HepG2 (cell line): ENCODE data around the gene DNAJC12. TPM values are rescaled to one million over a fixed set of nuclear protein-coding genes. Genes with fewer than 3 reads are reported as not detected.
A peak's percentile ranks its signal among the peaks of the same experiment; 100 is the strongest.

Source experiments
- CCAR2 ChIP-seq: fragments of 200-400 bp; formaldehyde crosslinking; optimal IDR thresholded peaks from 2 replicates; pipeline ENCODE3; 2018; ENCODE audit warnings: low read depth, mild to moderate bottlenecking, low read length, moderate library complexity
- CENPX ChIP-seq: sonication (generic); formaldehyde crosslinking; IDR thresholded peaks from 2 replicates; pipeline ENCODE4 v1.9.0; 2021; ENCODE audit warnings: mild to moderate bottlenecking, missing genetic modification reagents, moderate library complexity
- DR1 ChIP-seq: sonication (generic); formaldehyde crosslinking; IDR thresholded peaks from 2 replicates; pipeline ENCODE4 v1.8.0; 2021; ENCODE audit warnings: mild to moderate bottlenecking, missing genetic modification reagents, inconsistent platforms
- EED ChIP-seq: sonication (generic); formaldehyde crosslinking; IDR thresholded peaks from 2 replicates; pipeline ENCODE4 v1.5.0; 2020; ENCODE audit warnings: mild to moderate bottlenecking, missing genetic modification reagents
- EP300 ChIP-seq, 3 experiments: sonication (generic) in 1 of 3; formaldehyde crosslinking in 1 of 3; IDR thresholded peaks; 2 replicates each; pipeline versions ENCODE4 v1.5.1 to v1.6.1; 2011 to 2020; ENCODE audit warnings: low read depth in 2 of 3, low read length in 2 of 3, borderline replicate concordance in 1 of 3, improper control_type of control experiment in 1 of 3, mild to moderate bottlenecking in 1 of 3, missing genetic modification reagents in 1 of 3, moderate library complexity in 1 of 3
- GZF1 ChIP-seq: sonication (generic); formaldehyde crosslinking; IDR thresholded peaks from 2 replicates; pipeline ENCODE4 v1.5.1; 2020; ENCODE audit warnings: mild to moderate bottlenecking, missing genetic modification reagents
- IKZF1 ChIP-seq: fragments of 450-650 bp; IDR thresholded peaks from 2 replicates; pipeline ENCODE4 v1.7.1; 2016
- JUNB ChIP-seq: sonication (generic); formaldehyde crosslinking; IDR thresholded peaks from 2 replicates; pipeline ENCODE4 v1.8.0; 2022; ENCODE audit warnings: missing genetic modification reagents, mild to moderate bottlenecking, borderline replicate concordance
- MBD4 ChIP-seq: IDR thresholded peaks from 2 replicates; pipeline ENCODE4 v1.6.1; 2012; ENCODE audit warnings: low read length, inconsistent platforms, borderline replicate concordance
- MTF2 ChIP-seq: sonication (generic); formaldehyde crosslinking; IDR thresholded peaks from 2 replicates; pipeline ENCODE4 v1.5.0; 2020; ENCODE audit warnings: missing genetic modification reagents, borderline replicate concordance
- POLR2AphosphoS2 ChIP-seq: IDR thresholded peaks from 2 replicates; pipeline ENCODE4 v1.6.1; 2011; ENCODE audit warnings: low read depth, low read length, improper control_type of control experiment
- RBFOX2 ChIP-seq: fragments of 200-400 bp; formaldehyde crosslinking; IDR thresholded peaks from 2 replicates; pipeline ENCODE4 v1.6.1; 2017; ENCODE audit warnings: low read depth, mild to moderate bottlenecking, low read length
- SMC3 ChIP-seq: IDR thresholded peaks from 2 replicates; pipeline ENCODE4 v1.6.1; 2011; ENCODE audit warnings: low read length, improper control_type of control experiment
- SP1 ChIP-seq, 2 experiments: fragments of 450-650 bp in 1 of 2; sonication (generic) in 1 of 2; formaldehyde crosslinking in 1 of 2; IDR thresholded peaks; 2 replicates each; pipeline versions ENCODE4 v1.4.0 to v1.6.1; 2016 to 2020; ENCODE audit warnings: missing genetic modification reagents in 1 of 2
- TEAD3 ChIP-seq: optimal IDR thresholded peaks from 2 replicates; pipeline ENCODE3; 2016; ENCODE audit warnings: borderline replicate concordance
- YEATS4 ChIP-seq: sonication (generic); formaldehyde crosslinking; IDR thresholded peaks from 2 replicates; pipeline ENCODE4 v1.4.0; 2020; ENCODE audit warnings: missing genetic modification reagents, borderline replicate concordance
- ZHX2 ChIP-seq, 2 experiments: sonication (generic) in 1 of 2; formaldehyde crosslinking in 1 of 2; IDR thresholded peaks; 2 replicates each; pipeline versions ENCODE4 v1.6.1 to v1.9.0; 2014 to 2022; ENCODE audit warnings: antibody characterized with exemption in 1 of 2, borderline replicate concordance in 1 of 2, inconsistent platforms in 1 of 2, low read depth in 1 of 2, missing genetic modification reagents in 1 of 2
- ZKSCAN5 ChIP-seq: sonication (generic); formaldehyde crosslinking; IDR thresholded peaks from 2 replicates; pipeline ENCODE4 v1.5.1; 2020; ENCODE audit warnings: mild to moderate bottlenecking, missing genetic modification reagents
- ZNF17 ChIP-seq: sonication (generic); formaldehyde crosslinking; IDR thresholded peaks from 2 replicates; pipeline ENCODE4 v1.5.0; 2020; ENCODE audit warnings: mild to moderate bottlenecking, missing genetic modification reagents
- ZNF331 ChIP-seq: sonication (generic); formaldehyde crosslinking; IDR thresholded peaks from 2 replicates; pipeline ENCODE4 v1.4.0; 2020; ENCODE audit warnings: missing genetic modification reagents
- ZNF34 ChIP-seq: sonication (generic); formaldehyde crosslinking; IDR thresholded peaks from 2 replicates; pipeline ENCODE4 v1.4.0; 2020; ENCODE audit warnings: mild to moderate bottlenecking, missing genetic modification reagents, borderline replicate concordance
- ZNF354B ChIP-seq: sonication (generic); formaldehyde crosslinking; IDR thresholded peaks from 2 replicates; pipeline ENCODE4 v1.8.0; 2022; ENCODE audit warnings: mild to moderate bottlenecking, missing genetic modification reagents
- ZNF761 ChIP-seq: sonication (generic); formaldehyde crosslinking; conservative IDR thresholded peaks from 2 replicates; pipeline ENCODE4 v1.4.0; 2020; ENCODE audit warnings: mild to moderate bottlenecking, missing genetic modification reagents
- ZSCAN22 ChIP-seq: sonication (generic); formaldehyde crosslinking; IDR thresholded peaks from 2 replicates; pipeline ENCODE4 v1.4.0; 2020; ENCODE audit warnings: mild to moderate bottlenecking, missing genetic modification reagents
- polyA plus RNA-seq, 8 experiments: library from polyadenylated mRNA; depleted of rRNA in 3 of 8; stranded (reverse) in 7 of 8; unstranded in 1 of 8; fragments of >200 nt; fragmentation: Illumina TruSeq in 4 of 8; extraction: Trizol in 4 of 8; gene quantifications; 2 replicates each; pipeline versions ENCODE4 v1.2.1 to v1.2.3, GENCODE V29; 2011 to 2016; ENCODE audit warnings: low read depth in 4 of 8, missing spikeins in 1 of 8, mixed read lengths in 1 of 8; ENCODE audit not compliant: insufficient read depth in 1 of 8
- total RNA-seq, 5 experiments: library from RNA; depleted of rRNA; stranded (reverse); fragments of >200 nt; fragmentation: Illumina TruSeq; extraction: Trizol; gene quantifications; 2 replicates each; pipeline ENCODE4 v1.2.3, GENCODE V29; 2016; ENCODE audit warnings: low read depth in 1 of 5

Gene DNAJC12
- total and polyA plus RNA-seq, 2 of the 13 experiments (the other 11 are each of a cell fraction or from before 2014, with no cell fraction given): 11.6 to 43.9 TPM

- no peak for TF ChIP-seq EED
- TF ChIP-seq RBFOX2: peak; percentile 57
- TF ChIP-seq ZNF331: 0 out of 2 replicates have a peak, but pooled peaks have one; percentile 34
- TF ChIP-seq JUNB (CRISPR knock-in tag): no peak
- no peak for TF ChIP-seq MBD4
- no peak for TF ChIP-seq ZKSCAN5 (CRISPR knock-in tag)
- TF ChIP-seq TEAD3 (CRISPR knock-in tag): peak; percentile 29
- TF ChIP-seq IKZF1: no peak
- no peak for TF ChIP-seq SMC3
- no peak for TF ChIP-seq SP1 (IDR thresholded peaks at IDR 0.05)
- TF ChIP-seq SP1 (CRISPR knock-in tag; IDR thresholded peaks at IDR 0.05): no peak
- no peak for TF ChIP-seq ZSCAN22
- TF ChIP-seq ZNF354B (CRISPR knock-in tag): no peak
- TF ChIP-seq ZNF17 (CRISPR knock-in tag): no peak
- TF ChIP-seq CCAR2: no peak
- no peak for TF ChIP-seq MTF2 (CRISPR knock-in tag)
- TF ChIP-seq ZNF34 (CRISPR knock-in tag): no peak
- TF ChIP-seq EP300 (IDR thresholded peaks at IDR 0.05; ENCODE audit: low read depth in 2 of 2, low read length in 2 of 2): no peak
- no peak for TF ChIP-seq EP300 (CRISPR knock-in tag; IDR thresholded peaks at IDR 0.05; ENCODE audit: borderline replicate concordance)
- no peak for TF ChIP-seq CENPX (CRISPR knock-in tag)
- TF ChIP-seq DR1 (CRISPR knock-in tag): no peak
- no peak for TF ChIP-seq ZNF761 (CRISPR knock-in tag)
- TF ChIP-seq GZF1 (CRISPR knock-in tag): no peak
- no peak for TF ChIP-seq ZHX2 (IDR thresholded peaks at IDR 0.05; ENCODE audit: low read depth)
- TF ChIP-seq ZHX2 (CRISPR knock-in tag; IDR thresholded peaks at IDR 0.05; ENCODE audit: borderline replicate concordance): no peak
- TF ChIP-seq YEATS4 (CRISPR knock-in tag): no peak
- TF ChIP-seq POLR2AphosphoS2: no peak
Measured at GRCh38 chr10:67837541-67838314, at the start of gene DNAJC12 (continued).
